AG04450 (cell line): ENCODE data around the gene BYSL. TPM values are rescaled to one million over a fixed set of nuclear protein-coding genes. Genes with fewer than 3 reads are reported as not detected.

ENCODE experiments used
- CTCF ChIA-PET: fragments of 300-600, 350-600 bp; formaldehyde crosslinking; extraction: SDS; loops from one replicate; lab custom pipeline; 2022; ENCODE audit warnings: antibody characterized with exemption, inconsistent platforms; lab: Charles Lee
- POLR2A ChIA-PET: fragments of 350-600 bp; formaldehyde crosslinking; extraction: SDS; loops from one replicate; lab custom pipeline; 2021; ENCODE audit warnings: antibody characterized with exemption, inconsistent platforms; lab: Yijun Ruan, JAX
- DNase-seq: peaks from one replicate; pipeline ENCODE4 v3.0.0-alpha.2; 2011; ENCODE audit warnings: low read depth, low spot score
- H3K27ac ChIP-seq: one replicate; pipeline ENCODE4 v1.5.1; 2012; ENCODE audit warnings: low read depth, low read length, control low read depth
- H3K27me3 ChIP-seq: one replicate; pipeline ENCODE4 v1.6.0; 2012; ENCODE audit warnings: low read length; ENCODE audit not compliant: control insufficient read depth, insufficient read depth
- H3K4me3 ChIP-seq: 2 replicates; pipeline ENCODE4 v1.5.1; 2011; ENCODE audit warnings: mild to moderate bottlenecking, low read depth, low read length, control low read depth
- H3K9me3 ChIP-seq: 2 replicates; pipeline ENCODE4 v1.5.1; 2012; ENCODE audit warnings: low read length; ENCODE audit not compliant: control insufficient read depth, insufficient read depth
- CTCF ChIP-seq: IDR thresholded peaks from 2 replicates; pipeline ENCODE4 v1.5.1; 2011; ENCODE audit warnings: low read depth, low read length, control low read depth, inconsistent platforms
- polyA plus RNA-seq: library from polyadenylated mRNA; depleted of rRNA; stranded (reverse); fragments of >200 nt; gene quantifications from 2 replicates; pipeline ENCODE4 v1.2.3, GENCODE V29; 2011

BYSL gene
- polyA plus RNA-seq, 1 experiment: 18.1 TPM

- no peak overlapping the region for H3K4me3 ChIP-seq
- DNase-seq: no peak
- ChIA-PET CTCF (interaction anchor here (0.5 to 2.8 kb wide), 5 partner anchors 19 to 171 kb away, joined by 3 to 10 read pairs (median 4); partner anchors contain the start of genes BYSL and MED20), POLR2A (no interaction called here)
- TF ChIP-seq CTCF: no peak
- no peaks in the 10 kb centered on the region for H3K27me3 ChIP-seq
- no peak overlapping the region for H3K27ac ChIP-seq
- peaks cover 2% of the 10 kb centered on the region; the same call in 1 of the 2 replicates for H3K9me3 ChIP-seq
Observed at GRCh38 chr6:41877051-41877680, 44.1 kb upstream of the BYSL start.

- Histone ChIP-seq H3K4me3 (no peak overlapping the region), H3K27ac (peak overlapping the region; percentile 60), H3K27me3 (no peaks in the 10 kb centered on the region), H3K9me3 (no peaks in the 10 kb centered on the region)
- ChIA-PET CTCF (interaction anchor here (0.8 to 2.8 kb wide), 5 partner anchors 18 to 166 kb away, joined by 3 to 10 read pairs (median 4); partner anchors contain the start of genes BYSL and MED20), POLR2A (no interaction called here)
- peak; percentile 41 for DNase-seq
- no peak for TF ChIP-seq CTCF
Observed at GRCh38 chr6:41878246-41878645, 43.1 kb upstream of the BYSL start.

GRCh38 chr6:41878961-41879405, 42.3 kb upstream of the BYSL start:
- H3K27me3 ChIP-seq: no peaks in the 10 kb centered on the region
- no peaks in the 10 kb centered on the region for H3K9me3 ChIP-seq
- DNase-seq: peak; percentile 41
- ChIA-PET CTCF (interaction anchor here (1.2 to 2.1 kb wide), 3 partner anchors 42 to 165 kb away, joined by 3 to 6 read pairs (median 3); partner anchors contain the start of genes BYSL, MED20 and TOMM6), POLR2A (no interaction called here)
- no peak for TF ChIP-seq CTCF
- peak overlapping the region; percentile 81 for H3K27ac ChIP-seq
- no peak overlapping the region for H3K4me3 ChIP-seq

GRCh38 chr6:41881506-41881905, 39.8 kb upstream of the BYSL start:
- Histone ChIP-seq H3K9me3 (no peaks in the 10 kb centered on the region), H3K27me3 (no peaks in the 10 kb centered on the region), H3K27ac (no peak overlapping the region), H3K4me3 (no peak overlapping the region)
- no peak for DNase-seq
- CTCF ChIA-PET: interaction anchor here (0.8 kb wide), 1 partner anchor 40 kb away, joined by 3 read pairs; the partner anchor contains the start of genes BYSL and MED20
- no peak for TF ChIP-seq CTCF
- POLR2A ChIA-PET: no interaction called here

GRCh38 chr6:41884957-41885356, 36.3 kb upstream of the BYSL start:
- POLR2A ChIA-PET: no interaction called here
- no peak for TF ChIP-seq CTCF

More at GRCh38 chr6:41884957-41885356, 36.3 kb upstream of the BYSL start:
- no peaks in the 10 kb centered on the region for H3K9me3 ChIP-seq
- CTCF ChIA-PET: interaction anchor here (1.4 to 2.0 kb wide), 2 partner anchors 36 kb away, joined by 4 to 8 read pairs; partner anchors contain the start of genes BYSL and MED20
- H3K4me3 ChIP-seq: no peak overlapping the region
- no peak for DNase-seq
- no peak overlapping the region for H3K27ac ChIP-seq
- no peaks in the 10 kb centered on the region for H3K27me3 ChIP-seq
